IPS DF 6.9 (cell line): ENCODE results near the gene ANKRD65.

Experiments used
- DNase-seq: peaks from one replicate; pipeline ENCODE4 v3.0.0-alpha.2; 2013; ENCODE audit warnings: low read depth, low spot score
- H3K27ac ChIP-seq: one replicate; pipeline ENCODE4 v1.5.1; 2013; ENCODE audit warnings: low read length, control low read depth
- H3K27me3 ChIP-seq: 2 replicates; pipeline ENCODE4 v1.6.1; 2013; ENCODE audit warnings: mild to moderate bottlenecking, low read length; ENCODE audit not compliant: control insufficient read depth, insufficient read depth
- H3K36me3 ChIP-seq: 2 replicates; pipeline ENCODE4 v1.6.1; 2013; ENCODE audit warnings: low read length; ENCODE audit not compliant: control insufficient read depth, insufficient read depth
- H3K4me1 ChIP-seq: 2 replicates; pipeline ENCODE4 v1.6.1; 2013; ENCODE audit warnings: low read length; ENCODE audit not compliant: control insufficient read depth, insufficient read depth
- H3K4me3 ChIP-seq: 2 replicates; pipeline ENCODE4 v1.5.1; 2013; ENCODE audit warnings: mild to moderate bottlenecking, low read length
- H3K9me3 ChIP-seq: 2 replicates; pipeline ENCODE4 v1.6.1; 2013; ENCODE audit warnings: low read length, inconsistent platforms; ENCODE audit not compliant: control insufficient read depth, insufficient read depth
- WGBS: extraction: QIAGEN DNeasy Blood & Tissue Kit; methylation state at CpG from one replicate; pipeline ENCODE4 v1.1.7; 2013; ENCODE audit warnings: mixed read lengths, missing lambda C conversion rate; ENCODE audit not compliant: insufficient read length, insufficient coverage; 5-methylcytosine and 5-hydroxymethylcytosine counted together

Gene ANKRD65

GRCh38 chr1:1401457-1402010, 19.5 kb downstream of the ANKRD65 start:
- H3K27ac ChIP-seq = no peak overlapping the region
- H3K27me3 ChIP-seq = no peaks in the 10 kb centered on the region
- 0 out of 2 replicates have a peak, but pooled peaks cover 2% of the 10 kb centered on the region for H3K4me1 ChIP-seq
- H3K4me3 ChIP-seq = no peak overlapping the region
- no peak for DNase-seq
- no peaks in the 10 kb centered on the region for H3K9me3 ChIP-seq
- WGBS = no CpG with 5 or more reads among the region's 7 CpGs
- H3K36me3 ChIP-seq = peaks cover 23% of the 10 kb centered on the region

GRCh38 chr1:1400576-1401456, 20.3 kb downstream of the ANKRD65 start:
- Histone ChIP-seq H3K9me3 (no peaks in the 10 kb centered on the region), H3K27ac (no peak overlapping the region), H3K36me3 (peaks cover 23% of the 10 kb centered on the region), H3K4me1 (0 out of 2 replicates have a peak, but pooled peaks cover 2% of the 10 kb centered on the region), H3K4me3 (no peak overlapping the region), H3K27me3 (no peaks in the 10 kb centered on the region)
- DNase-seq = no peak
- WGBS = no CpG with 5 or more reads among the region's 22 CpGs

GRCh38 chr1:1399872-1400575, 21.1 kb downstream of the ANKRD65 start:
- Histone ChIP-seq H3K27me3 (no peaks in the 10 kb centered on the region), H3K36me3 (peaks cover 24% of the 10 kb centered on the region), H3K4me3 (peak overlapping the region; percentile 88), H3K27ac (no peak overlapping the region), H3K9me3 (no peaks in the 10 kb centered on the region), H3K4me1 (0 out of 2 replicates have a peak, but pooled peaks cover 2% of the 10 kb centered on the region)
- no peak for DNase-seq
- no CpG with 5 or more reads among the region's 34 CpGs for WGBS

GRCh38 chr1:1399187-1399871, 21.7 kb downstream of the ANKRD65 start, which contains the start of gene CCNL2:
Gene CCNL2 (minus strand): TSS chr1:1399335. CDS start chr1:1399306, 29 bp downstream.
- 0 out of 2 replicates have a peak, but pooled peaks cover 2% of the 10 kb centered on the region for H3K4me1 ChIP-seq
- H3K4me3 ChIP-seq = peak within 1 kb of the TSS; percentile 88
- no peaks in the 10 kb centered on the region for H3K9me3 ChIP-seq
- no CpG with 5 or more reads among the region's 86 CpGs for WGBS
- no peaks in the 10 kb centered on the region for H3K27me3 ChIP-seq
- H3K27ac ChIP-seq = no peak within 1 kb of the TSS
- peaks cover 24% of the 10 kb centered on the region for H3K36me3 ChIP-seq
- peak; percentile 98 for DNase-seq

GRCh38 chr1:1398677-1399186, 22.3 kb downstream of the ANKRD65 start:
- Histone ChIP-seq H3K27ac (no peak overlapping the region), H3K9me3 (no peaks in the 10 kb centered on the region), H3K27me3 (no peaks in the 10 kb centered on the region), H3K4me1 (0 out of 2 replicates have a peak, but pooled peaks cover 2% of the 10 kb centered on the region), H3K36me3 (peaks cover 25% of the 10 kb centered on the region), H3K4me3 (peak overlapping the region; percentile 81)
- DNase-seq = no peak
- no CpG with 5 or more reads among the region's 54 CpGs for WGBS

GRCh38 chr1:1397839-1398523, 23.1 kb downstream of the ANKRD65 start:
- peaks cover 31% of the 10 kb centered on the region for H3K36me3 ChIP-seq
- H3K27ac ChIP-seq = no peak overlapping the region
- WGBS = no CpG with 5 or more reads among the region's 19 CpGs
- H3K27me3 ChIP-seq = no peaks in the 10 kb centered on the region
- peak overlapping the region; percentile 81; the same call in 1 of the 2 replicates for H3K4me3 ChIP-seq
- H3K4me1 ChIP-seq = 0 out of 2 replicates have a peak, but pooled peaks cover 2% of the 10 kb centered on the region
- H3K9me3 ChIP-seq = no peaks in the 10 kb centered on the region
- no peak for DNase-seq

- Histone ChIP-seq H3K36me3 (peaks cover 42% of the 10 kb centered on the region), H3K9me3 (no peaks in the 10 kb centered on the region), H3K27me3 (no peaks in the 10 kb centered on the region), H3K4me3 (no peak overlapping the region), H3K4me1 (0 out of 2 replicates have a peak, but pooled peaks cover 1% of the 10 kb centered on the region), H3K27ac (no peak overlapping the region)
- DNase-seq = no peak
- no CpG with 5 or more reads among the region's 11 CpGs for WGBS
These were observed 25.9 kb downstream of the ANKRD65 start for GRCh38 chr1:1395166-1395565.

DNA sequence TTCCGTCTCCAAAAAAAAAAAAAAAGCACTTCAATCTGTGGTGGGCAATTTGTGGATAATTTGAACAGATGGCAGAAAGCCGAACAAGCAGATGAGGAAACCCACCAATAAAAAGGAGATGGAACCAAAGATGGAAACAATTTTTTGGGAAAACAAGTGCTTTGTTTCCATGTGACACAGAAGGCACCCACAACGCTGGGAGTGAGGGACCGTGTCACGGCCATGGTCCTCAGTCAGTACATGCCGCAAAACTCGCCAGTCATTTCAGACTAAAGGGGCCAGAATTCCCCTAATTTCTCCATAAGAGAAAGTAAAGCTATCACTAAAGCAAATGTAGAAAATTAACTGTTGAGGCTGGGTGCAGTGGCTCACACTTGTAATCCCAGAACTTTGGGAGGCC, 27.0 kb downstream of the ANKRD65 start:
- WGBS = no CpG with 5 or more reads among the region's 7 CpGs

DNA sequence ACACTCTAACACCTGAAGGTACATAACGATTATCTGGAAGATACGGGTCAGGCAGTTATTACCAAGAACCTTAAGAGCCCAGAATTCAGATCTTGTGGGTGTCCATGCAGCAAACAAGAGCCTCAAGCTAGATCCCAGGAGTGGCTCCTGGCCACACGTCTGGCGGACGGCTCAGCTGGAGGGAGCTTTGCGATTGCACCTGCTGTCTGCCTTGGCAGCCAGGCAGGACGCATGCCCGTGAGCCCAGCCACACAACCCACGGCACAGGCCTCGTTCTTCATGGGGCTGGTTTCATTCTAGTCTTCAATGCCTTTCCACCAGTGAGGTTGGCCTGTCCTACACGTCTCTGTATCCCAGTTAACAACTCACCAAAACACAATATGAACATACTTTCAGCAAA, 27.6 kb downstream of the ANKRD65 start:
- no CpG with 5 or more reads among the region's 11 CpGs for WGBS
- DNase-seq = no peak
- Histone ChIP-seq H3K4me1 (no peaks in the 10 kb centered on the region), H3K27ac (no peak overlapping the region), H3K4me3 (no peak overlapping the region), H3K27me3 (no peaks in the 10 kb centered on the region), H3K36me3 (peaks cover 53% of the 10 kb centered on the region), H3K9me3 (no peaks in the 10 kb centered on the region)

More for the DNA sequence above, 27.0 kb downstream of the ANKRD65 start:
- H3K4me3 ChIP-seq = no peak overlapping the region
- no peaks in the 10 kb centered on the region for H3K27me3 ChIP-seq
- no peaks in the 10 kb centered on the region for H3K4me1 ChIP-seq
- no peak for DNase-seq
- H3K9me3 ChIP-seq = no peaks in the 10 kb centered on the region
- H3K36me3 ChIP-seq = peaks cover 52% of the 10 kb centered on the region
- H3K27ac ChIP-seq = no peak overlapping the region
